Body of pancreas (tissue), 4 donors: ENCODE data around the gene NUF2.

ENCODE experiments used
- POLR2A ChIP-seq, 3 donors: fragments of 450-650 bp; IDR thresholded peaks; one replicate each; pipeline ENCODE4 v1.6.1; 2016; ENCODE audit warnings: antibody characterized with exemption in 3 of 3, mild to moderate bottlenecking in 2 of 3
- TF ChIP-seq, protein P1 (sequence below), 7 experiments: fragments of 450-650 bp in 4 of 7; fragments of 200-600 bp in 3 of 7; sonication (generic) in 3 of 7; IDR thresholded peaks; one replicate each; pipeline ENCODE4 v1.5.1; 2016 to 2019; ENCODE audit warnings: antibody characterized with exemption in 7 of 7

DNA sequence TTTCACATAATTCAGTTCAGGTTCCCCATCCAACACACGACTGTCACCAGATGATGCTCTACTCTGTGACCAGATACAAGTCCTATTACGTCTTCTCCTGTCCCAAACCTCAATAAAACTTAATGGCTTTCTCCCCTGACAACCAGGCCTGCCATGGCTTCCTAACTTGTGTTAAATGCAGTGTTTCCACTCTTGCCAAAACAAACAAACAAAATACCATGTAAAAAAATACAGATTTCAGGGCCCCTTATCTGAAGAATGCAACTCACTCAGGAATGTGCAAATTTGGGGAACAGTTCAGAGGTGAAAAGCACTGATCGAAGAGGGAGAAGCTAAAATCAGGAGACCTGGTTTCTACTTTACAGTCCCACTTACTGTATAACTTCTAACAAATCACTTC lies 863 bp upstream of the NUF2 start:
- TF ChIP-seq, protein P1, sequence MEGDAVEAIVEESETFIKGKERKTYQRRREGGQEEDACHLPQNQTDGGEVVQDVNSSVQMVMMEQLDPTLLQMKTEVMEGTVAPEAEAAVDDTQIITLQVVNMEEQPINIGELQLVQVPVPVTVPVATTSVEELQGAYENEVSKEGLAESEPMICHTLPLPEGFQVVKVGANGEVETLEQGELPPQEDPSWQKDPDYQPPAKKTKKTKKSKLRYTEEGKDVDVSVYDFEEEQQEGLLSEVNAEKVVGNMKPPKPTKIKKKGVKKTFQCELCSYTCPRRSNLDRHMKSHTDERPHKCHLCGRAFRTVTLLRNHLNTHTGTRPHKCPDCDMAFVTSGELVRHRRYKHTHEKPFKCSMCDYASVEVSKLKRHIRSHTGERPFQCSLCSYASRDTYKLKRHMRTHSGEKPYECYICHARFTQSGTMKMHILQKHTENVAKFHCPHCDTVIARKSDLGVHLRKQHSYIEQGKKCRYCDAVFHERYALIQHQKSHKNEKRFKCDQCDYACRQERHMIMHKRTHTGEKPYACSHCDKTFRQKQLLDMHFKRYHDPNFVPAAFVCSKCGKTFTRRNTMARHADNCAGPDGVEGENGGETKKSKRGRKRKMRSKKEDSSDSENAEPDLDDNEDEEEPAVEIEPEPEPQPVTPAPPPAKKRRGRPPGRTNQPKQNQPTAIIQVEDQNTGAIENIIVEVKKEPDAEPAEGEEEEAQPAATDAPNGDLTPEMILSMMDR (IDR thresholded peaks at IDR 0.05), result no peak
- no peak for TF ChIP-seq POLR2A (IDR thresholded peaks at IDR 0.05)
